Measurements from ENCODE around the gene HSF2. TPM values are rescaled to one million over a fixed set of nuclear protein-coding genes. Genes with fewer than 3 reads are reported as not detected.
A peak's percentile ranks its signal among the peaks of the same experiment; 100 is the strongest.

Gene HSF2
- polyA plus RNA-seq, 1 donor from 2014 or later = 153 TPM

GRCh38 chr6:122367171-122367570 is 32.3 kb upstream of the HSF2 start:
- Histone ChIP-seq H3K4me3 (ENCODE audit: low read length) (no peak overlapping the region), H3K27me3 (ENCODE audit: insufficient read depth, low read depth, low read length) (no peaks in the 10 kb centered on the region), H3K4me2 (ENCODE audit: low read length) (no peak overlapping the region), H3K9me2 (ENCODE audit: insufficient read depth, low read length) (no peaks in the 10 kb centered on the region), H2AFZ (ENCODE audit: low read depth, low read length) (no peak overlapping the region), H4K20me1 (ENCODE audit: insufficient read depth) (no peaks in the 10 kb centered on the region), H3K79me2 (replicated peaks; ENCODE audit: insufficient read depth, low read length) (no peaks in the 10 kb centered on the region), H3K27ac (ENCODE audit: low read length) (no peak overlapping the region), H3F3A (ENCODE audit: insufficient read depth, low read length, poor library complexity, severe bottlenecking) (no peaks in the 10 kb centered on the region), H3K36me3 (ENCODE audit: insufficient read depth, low read length) (no peaks in the 10 kb centered on the region), H3K9me3 (ENCODE audit: low read length) (no peaks in the 10 kb centered on the region), H3K9ac (ENCODE audit: low read length) (no peak overlapping the region)
- TF ChIP-seq RAD21 (conservative IDR thresholded peaks at IDR 0.05) (no peak), POLR2AphosphoS5 (IDR thresholded peaks at IDR 0.05) (no peak), EZH2 (IDR thresholded peaks at IDR 0.05; ENCODE audit: borderline replicate concordance, insufficient read depth, low read length, poor library complexity, severe bottlenecking) (no peak), MXI1 (conservative IDR thresholded peaks at IDR 0.05; ENCODE audit: poor library complexity, severe bottlenecking) (no peak), REST (IDR thresholded peaks at IDR 0.05; ENCODE audit: borderline replicate concordance) (no peak), SMC3 (conservative IDR thresholded peaks at IDR 0.05; ENCODE audit: poor library complexity) (no peak), EP300 (conservative IDR thresholded peaks at IDR 0.05; ENCODE audit: poor library complexity, severe bottlenecking) (no peak), TAF1 (IDR thresholded peaks at IDR 0.05; ENCODE audit: low read depth) (no peak), CTCF (IDR thresholded peaks at IDR 0.05; ENCODE audit: poor library complexity, severe bottlenecking) (no peak)

- H3K27ac ChIP-seq (ENCODE audit: low read length) = no peak overlapping the region
- H3K4me3 ChIP-seq (ENCODE audit: low read length) = no peak overlapping the region
- no peaks in the 10 kb centered on the region for H3K79me2 ChIP-seq (replicated peaks; ENCODE audit: insufficient read depth, low read length)
- H3K4me2 ChIP-seq (ENCODE audit: low read length) = no peak overlapping the region
- no peak overlapping the region for H3K9ac ChIP-seq (ENCODE audit: low read length)
- TF ChIP-seq RAD21 (conservative IDR thresholded peaks at IDR 0.05) = no peak
- H2AFZ ChIP-seq (ENCODE audit: low read depth, low read length) = no peak overlapping the region
- H4K20me1 ChIP-seq (ENCODE audit: insufficient read depth) = no peaks in the 10 kb centered on the region
- H3K27me3 ChIP-seq (ENCODE audit: insufficient read depth, low read depth, low read length) = no peaks in the 10 kb centered on the region
- H3K9me3 ChIP-seq (ENCODE audit: low read length) = no peaks in the 10 kb centered on the region
- no peaks in the 10 kb centered on the region for H3K36me3 ChIP-seq (ENCODE audit: insufficient read depth, low read length)
- no peaks in the 10 kb centered on the region for H3K9me2 ChIP-seq (ENCODE audit: insufficient read depth, low read length)
- no peaks in the 10 kb centered on the region for H3F3A ChIP-seq (ENCODE audit: insufficient read depth, low read length, poor library complexity, severe bottlenecking)
Measured at GRCh38 chr6:122369536-122369935, 29.9 kb upstream of the HSF2 start.

GRCh38 chr6:122372647-122373046 is 26.8 kb upstream of the HSF2 start:
- Histone ChIP-seq H3K79me2 (replicated peaks; ENCODE audit: insufficient read depth, low read length) (no peaks in the 10 kb centered on the region), H3K9me2 (ENCODE audit: insufficient read depth, low read length) (no peaks in the 10 kb centered on the region), H2AFZ (ENCODE audit: low read depth, low read length) (no peak overlapping the region), H3K27me3 (ENCODE audit: insufficient read depth, low read depth, low read length) (no peaks in the 10 kb centered on the region), H3K9ac (ENCODE audit: low read length) (no peak overlapping the region), H3K36me3 (ENCODE audit: insufficient read depth, low read length) (no peaks in the 10 kb centered on the region), H3K27ac (ENCODE audit: low read length) (no peak overlapping the region), H3K9me3 (ENCODE audit: low read length) (no peaks in the 10 kb centered on the region), H3K4me2 (ENCODE audit: low read length) (no peak overlapping the region), H3F3A (ENCODE audit: insufficient read depth, low read length, poor library complexity, severe bottlenecking) (no peaks in the 10 kb centered on the region), H3K4me3 (ENCODE audit: low read length) (no peak overlapping the region), H4K20me1 (ENCODE audit: insufficient read depth) (no peaks in the 10 kb centered on the region)
- TF ChIP-seq RAD21 (conservative IDR thresholded peaks at IDR 0.05) (peak; percentile 81), EZH2 (IDR thresholded peaks at IDR 0.05; ENCODE audit: borderline replicate concordance, insufficient read depth, low read length, poor library complexity, severe bottlenecking) (no peak), POLR2AphosphoS5 (IDR thresholded peaks at IDR 0.05) (no peak), EP300 (conservative IDR thresholded peaks at IDR 0.05; ENCODE audit: poor library complexity, severe bottlenecking) (no peak), SMC3 (conservative IDR thresholded peaks at IDR 0.05; ENCODE audit: poor library complexity) (peak; percentile 78), TAF1 (IDR thresholded peaks at IDR 0.05; ENCODE audit: low read depth) (no peak), CTCF (IDR thresholded peaks at IDR 0.05; ENCODE audit: poor library complexity, severe bottlenecking) (peak; percentile 76), REST (IDR thresholded peaks at IDR 0.05; ENCODE audit: borderline replicate concordance) (no peak), MXI1 (conservative IDR thresholded peaks at IDR 0.05; ENCODE audit: poor library complexity, severe bottlenecking) (no peak)

Measured in neural cell (in vitro differentiated cells).